Tibial artery (tissue), 4 donors: ENCODE results near the gene STAT4.

ENCODE experiments used
- DNase-seq, 2 donors: peaks; one replicate each; pipeline ENCODE4 v3.0.0-alpha.2; 2019
- H3K27ac ChIP-seq, 2 donors: fragments of 200-600 bp; sonication (generic) in 1 of 2; 1 replicate in 1 of 2; 2 replicates in 1 of 2; pipeline ENCODE4 v1.5.1; 2018 to 2019; ENCODE audit warnings: mild to moderate bottlenecking in 1 of 2
- H3K27me3 ChIP-seq, 2 donors: fragments of 200-600 bp; sonication (generic) in 1 of 2; one replicate each; pipeline versions ENCODE4 v1.5.1 to v1.6.0; 2016 to 2019
- H3K36me3 ChIP-seq, 3 donors: fragments of 200-600 bp; sonication (generic) in 2 of 3; one replicate each; pipeline ENCODE4 v1.5.1; 2016 to 2019; ENCODE audit warnings: mild to moderate bottlenecking in 2 of 3
- H3K4me1 ChIP-seq, 4 donors: fragments of 200-600 bp; sonication (generic) in 2 of 4; 1 replicate in 3 of 4; 2 replicates in 1 of 4; pipeline ENCODE4 v1.5.1; 2016 to 2019
- H3K4me3 ChIP-seq, 2 donors: fragments of 200-600 bp; sonication (generic) in 1 of 2; 1 replicate in 1 of 2; 2 replicates in 1 of 2; pipeline ENCODE4 v1.5.1; 2018 to 2019; ENCODE audit warnings: mild to moderate bottlenecking in 2 of 2
- H3K9me3 ChIP-seq, 3 donors: fragments of 200-600 bp; sonication (generic) in 1 of 3; one replicate each; pipeline ENCODE4 v1.5.1; 2016 to 2019
- CTCF ChIP-seq, 2 experiments: fragments of 200-600 bp in 1 of 2; fragments of 450-650 bp in 1 of 2; IDR thresholded peaks; one replicate each; pipeline ENCODE4 v1.5.1; 2017 to 2019; ENCODE audit warnings: antibody characterized with exemption in 2 of 2, mild to moderate bottlenecking in 1 of 2, moderate library complexity in 1 of 2
- intact Hi-C: fragments of 100-400 bp; cut with DNase I; formaldehyde crosslinking; loops from one replicate; pipeline ENCODE4 v1.15.0; 2023; ENCODE audit warnings: low total_unique reads

Gene STAT4

DNA sequence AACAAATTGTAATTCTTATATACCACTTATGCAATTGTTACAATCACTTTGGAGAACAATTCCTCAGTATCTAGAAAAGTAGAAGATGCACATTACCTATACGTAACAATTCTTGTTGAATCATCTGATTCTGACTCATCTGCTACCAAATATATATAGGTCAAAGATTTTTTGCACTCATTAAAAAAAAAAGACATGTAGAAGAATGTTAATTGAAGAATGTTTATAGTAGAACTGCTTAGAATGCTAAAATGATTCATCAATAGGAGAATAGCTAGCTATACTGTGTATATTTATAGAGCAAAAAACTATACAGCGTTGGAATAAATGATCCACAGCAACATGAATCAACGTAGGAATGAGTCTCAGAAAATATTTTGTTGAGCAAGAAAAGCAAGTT is 107.4 kb downstream of the STAT4 start:
- Histone ChIP-seq H3K9me3 (no peaks in the 10 kb centered on the region), H3K27ac (no peak overlapping the region), H3K4me1 (no peaks in the 10 kb centered on the region), H3K27me3 (peaks cover 0 to 3% of the 10 kb centered on the region in 2 donors), H3K36me3 (no peaks in the 10 kb centered on the region), H3K4me3 (no peak overlapping the region)
- no peak for DNase-seq
- TF ChIP-seq CTCF (IDR thresholded peaks at IDR 0.05) = no peak
- intact Hi-C loops = no loop called here

GRCh38 chr2:191041418-191042161 is 109.2 kb downstream of the STAT4 start:
- Histone ChIP-seq H3K27ac (no peak overlapping the region), H3K36me3 (no peaks in the 10 kb centered on the region), H3K27me3 (peaks cover 0 to 3% of the 10 kb centered on the region in 2 donors), H3K4me3 (no peak overlapping the region), H3K9me3 (no peaks in the 10 kb centered on the region), H3K4me1 (no peaks in the 10 kb centered on the region)
- DNase-seq = no peak
- intact Hi-C loops = no loop called here
- no peak for TF ChIP-seq CTCF (IDR thresholded peaks at IDR 0.05)

GRCh38 chr2:191039616-191040015 is 111.2 kb downstream of the STAT4 start:
- Histone ChIP-seq H3K27ac (no peak overlapping the region), H3K4me1 (no peaks in the 10 kb centered on the region), H3K9me3 (no peaks in the 10 kb centered on the region), H3K4me3 (no peak overlapping the region), H3K27me3 (peaks cover 0 to 3% of the 10 kb centered on the region in 2 donors), H3K36me3 (no peaks in the 10 kb centered on the region)
- TF ChIP-seq CTCF (IDR thresholded peaks at IDR 0.05) = no peak
- no peak for DNase-seq
- intact Hi-C loops = no loop called here

- intact Hi-C loops = no loop called here
- H3K27me3 ChIP-seq = peaks cover 0 to 3% of the 10 kb centered on the region in 2 donors
- no peak overlapping the region for H3K27ac ChIP-seq
- H3K9me3 ChIP-seq = no peaks in the 10 kb centered on the region
- H3K4me3 ChIP-seq = no peak overlapping the region
- H3K36me3 ChIP-seq = no peaks in the 10 kb centered on the region
- no peaks in the 10 kb centered on the region for H3K4me1 ChIP-seq
- DNase-seq = no peak
- TF ChIP-seq CTCF (IDR thresholded peaks at IDR 0.05) = no peak
Measured at GRCh38 chr2:191038741-191039140, 112.1 kb downstream of the STAT4 start.

- intact Hi-C loops = no loop called here
- Histone ChIP-seq H3K9me3 (no peaks in the 10 kb centered on the region), H3K4me3 (no peak overlapping the region), H3K4me1 (no peaks in the 10 kb centered on the region), H3K27ac (no peak overlapping the region), H3K36me3 (no peaks in the 10 kb centered on the region), H3K27me3 (peaks cover 0 to 3% of the 10 kb centered on the region in 2 donors)
- TF ChIP-seq CTCF (IDR thresholded peaks at IDR 0.05) = no peak
- no peak for DNase-seq
Measured at GRCh38 chr2:191038241-191038725, 112.5 kb downstream of the STAT4 start.
